GM19193 (cell line): Measurements from ENCODE around the gene ITPKA.

ENCODE experiments used
- POLR2A ChIP-seq: IDR thresholded peaks from 4 replicates; pipeline ENCODE4 v1.6.1; 2011; ENCODE audit not compliant: insufficient read depth, insufficient read length; ENCODE audit errors: extremely low read depth

Gene ITPKA

GRCh38 chr15:41501931-41502794, 8.5 kb downstream of the ITPKA start:
- TF ChIP-seq POLR2A = no peak

- no peak for TF ChIP-seq POLR2A
Observed at GRCh38 chr15:41502795-41503668, 9.4 kb downstream of the ITPKA start.

- no peak for TF ChIP-seq POLR2A
Observed at GRCh38 chr15:41503669-41504010, 10.0 kb downstream of the ITPKA start.

GRCh38 chr15:41504751-41505492, 11.2 kb downstream of the ITPKA start:
- no peak for TF ChIP-seq POLR2A

- TF ChIP-seq POLR2A = no peak
Observed at GRCh38 chr15:41505776-41506175, 12.1 kb downstream of the ITPKA start.

DNA sequence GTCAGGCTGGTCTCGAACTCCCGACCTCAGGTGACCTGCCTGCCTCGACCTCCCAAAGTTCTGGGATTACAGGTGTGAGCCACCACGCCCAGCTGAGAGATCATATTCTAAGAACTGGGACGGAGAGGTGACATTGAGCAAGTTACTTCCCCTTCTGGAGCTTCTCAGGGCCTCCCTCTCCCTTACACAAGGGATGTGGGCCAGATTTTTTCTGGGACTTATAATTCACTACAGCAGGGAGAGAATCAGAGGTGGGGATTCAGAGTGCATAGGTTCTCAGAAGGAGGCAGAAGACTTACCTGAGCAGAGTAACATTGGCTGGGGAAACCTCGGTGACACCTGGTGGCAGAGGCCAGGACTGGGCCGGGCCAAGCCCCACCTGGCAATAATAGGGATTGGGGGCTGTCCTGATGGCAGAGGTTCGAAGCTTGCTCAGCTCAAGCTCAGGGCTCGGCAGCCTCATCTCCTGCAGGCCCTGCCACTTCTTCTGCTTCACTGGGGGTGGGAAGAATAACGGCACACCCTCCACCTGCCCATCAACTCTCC, 13.2 kb downstream of the ITPKA start:
- TF ChIP-seq POLR2A = no peak

DNA sequence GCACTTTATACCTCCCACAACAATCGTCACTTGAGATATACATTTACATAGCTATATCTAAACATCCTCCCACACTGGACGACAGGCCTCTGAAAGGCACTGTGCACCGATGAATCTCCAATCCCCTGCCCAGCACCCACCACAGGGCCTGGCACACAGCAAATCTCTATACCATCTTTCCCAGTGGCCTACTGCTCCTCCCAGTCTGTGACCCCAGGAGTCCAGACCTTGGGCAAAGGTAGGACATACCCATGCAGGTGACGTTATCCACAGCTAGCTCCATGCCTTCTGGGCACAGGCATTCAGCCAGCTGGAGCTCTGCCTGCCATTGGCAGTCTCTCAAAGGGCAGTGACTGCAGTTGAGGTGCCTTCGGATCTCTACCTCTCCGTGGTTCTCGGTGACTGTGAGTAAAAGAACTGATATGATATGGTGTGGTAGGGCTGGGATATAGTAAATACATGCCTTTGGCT, 14.2 kb downstream of the ITPKA start:
- no peak for TF ChIP-seq POLR2A

DNA sequence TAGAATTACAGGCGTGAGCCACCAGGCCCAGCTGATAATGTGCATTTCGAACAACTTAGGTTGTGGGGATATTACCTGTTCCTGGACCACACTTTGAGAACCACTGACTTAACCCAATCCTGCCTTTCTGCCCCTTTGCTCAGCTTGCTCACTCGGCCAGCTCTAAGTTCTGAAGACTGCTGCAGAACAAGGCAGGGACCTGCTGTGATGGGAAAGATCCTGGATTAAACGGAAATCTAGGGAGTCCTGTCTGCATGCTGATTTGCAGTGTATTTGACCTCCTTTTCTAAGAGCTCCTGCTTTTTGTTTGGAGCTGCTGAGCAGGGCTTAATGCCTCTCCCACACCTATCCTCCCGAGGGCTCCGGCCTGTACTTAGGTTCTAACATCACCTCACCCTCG, 17.1 kb downstream of the ITPKA start:
- no peak for TF ChIP-seq POLR2A

DNA sequence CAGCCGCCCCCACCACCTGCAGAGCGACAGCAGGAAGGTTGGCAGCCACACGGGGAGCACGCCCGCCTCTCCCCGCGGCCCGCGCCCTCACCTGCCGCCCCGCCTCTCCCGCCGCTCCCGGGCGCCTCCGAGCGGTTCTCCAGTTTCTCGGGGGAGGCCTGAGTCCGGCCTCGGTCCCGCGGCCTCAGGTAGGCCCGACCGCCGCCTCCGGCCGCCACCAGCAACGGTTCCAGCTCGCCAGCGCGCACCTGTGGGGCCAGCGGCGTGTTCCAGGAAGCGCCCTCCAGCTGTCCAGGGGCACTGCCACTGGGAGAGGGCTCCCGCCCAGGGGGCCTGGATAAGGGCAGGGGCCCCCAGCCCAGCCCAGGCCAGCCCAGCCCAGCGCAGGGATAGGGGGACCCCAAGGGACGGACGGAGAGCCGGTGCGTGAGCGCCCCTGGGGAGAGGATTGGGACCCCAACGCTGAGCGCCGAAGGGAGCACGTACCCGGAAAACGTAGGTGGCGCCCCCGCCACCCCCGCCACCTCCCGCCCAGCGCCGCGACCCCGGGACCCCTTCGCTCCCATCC, 17.7 kb downstream of the ITPKA start:
- TF ChIP-seq POLR2A = no peak

DNA sequence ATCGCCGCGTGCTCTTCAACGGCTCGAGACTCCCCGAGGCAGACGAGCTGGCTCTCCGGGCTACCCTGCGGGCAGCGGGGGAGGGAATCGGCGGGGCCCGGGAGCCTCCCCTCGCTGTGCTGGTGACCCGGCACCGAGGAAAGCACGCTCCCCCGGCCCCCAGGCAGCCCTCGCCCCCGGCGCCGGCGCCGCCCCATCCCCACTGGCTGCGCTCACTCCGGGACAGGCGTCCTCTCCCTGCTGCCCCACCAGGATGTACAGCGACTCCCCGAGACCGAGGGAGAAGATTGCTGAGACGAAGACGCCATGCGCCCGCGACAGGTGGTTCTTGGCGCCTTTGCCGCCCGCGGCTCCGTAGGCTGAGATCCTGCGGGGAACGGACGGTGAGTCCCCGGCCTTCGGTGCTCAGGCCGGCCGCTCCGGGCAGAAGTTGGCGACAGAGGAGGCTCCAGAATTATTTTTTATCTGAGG, 18.3 kb downstream of the ITPKA start:
- TF ChIP-seq POLR2A = no peak

GRCh38 chr15:41512512-41512939, 18.9 kb downstream of the ITPKA start:
- no peak for TF ChIP-seq POLR2A

DNA sequence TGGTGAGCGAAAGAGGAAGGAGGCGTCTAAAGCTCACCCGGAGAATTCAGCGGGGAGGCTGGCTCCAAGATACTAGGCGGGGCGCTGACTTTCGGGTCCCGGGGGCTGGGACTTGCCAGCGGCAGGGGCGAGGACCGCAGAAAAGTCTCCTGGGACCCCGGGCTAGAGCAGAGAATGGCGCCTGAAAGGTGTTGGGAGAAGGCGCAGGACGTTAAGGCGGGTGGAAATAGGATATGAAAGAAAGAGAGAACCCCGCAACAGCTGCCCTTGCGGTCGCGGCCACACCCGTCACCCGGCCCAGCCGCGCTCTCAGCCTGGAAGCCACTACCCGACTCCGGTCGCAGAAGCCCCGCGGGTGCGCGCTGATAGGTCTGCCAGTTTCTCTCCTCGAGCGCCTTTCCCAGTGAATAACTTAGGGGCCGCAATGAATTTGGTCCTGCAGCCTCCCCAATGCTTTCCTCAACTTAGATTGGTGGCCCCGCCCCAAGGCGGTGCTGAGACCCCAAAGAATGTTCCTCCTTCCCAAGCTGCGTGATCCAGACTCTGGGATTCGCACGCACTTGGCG, 19.3 kb downstream of the ITPKA start:
- no peak for TF ChIP-seq POLR2A

DNA sequence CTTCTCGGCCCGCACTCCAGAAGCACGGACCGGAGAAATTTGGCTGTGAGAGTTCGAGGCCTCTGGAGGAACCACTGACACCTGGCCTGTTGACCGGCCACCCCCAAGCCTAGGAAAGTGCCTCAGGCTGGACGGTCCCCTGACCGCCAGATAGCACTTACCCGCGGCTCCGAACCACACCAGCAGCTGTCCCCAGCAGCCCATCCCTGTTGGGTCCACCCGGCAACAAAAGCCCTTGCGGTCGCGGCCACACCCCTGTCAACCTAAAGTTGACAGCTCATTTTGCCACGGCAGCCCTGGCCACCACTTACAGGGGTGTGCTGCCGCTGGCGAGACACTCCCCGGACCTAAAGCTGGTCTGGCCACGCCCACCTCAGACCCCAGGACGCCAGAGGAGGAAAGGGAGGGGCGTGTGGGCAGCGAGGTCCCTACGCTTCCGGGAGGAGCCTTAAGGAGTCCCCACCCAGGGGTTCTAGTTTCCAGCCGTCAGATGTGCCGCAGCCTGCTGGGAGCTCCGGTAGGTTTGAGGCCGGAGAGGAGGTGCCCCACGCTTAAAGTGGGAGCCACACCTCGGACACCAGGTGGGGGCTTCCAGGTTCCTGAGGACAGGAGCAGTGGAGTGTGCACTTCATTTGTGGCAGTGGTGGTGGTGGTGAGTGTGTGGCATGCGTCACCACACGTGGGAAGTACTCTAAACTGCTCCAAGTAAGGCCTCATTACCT, 20.0 kb downstream of the ITPKA start, which contains the start of gene LTK:
TSS of gene LTK (minus strand) at position 322 of the 722 bp plus-strand sequence. CDS start at position 204, 118 bp downstream.
- no peak for TF ChIP-seq POLR2A
